ENCODE measurements around the gene PSMA5.

Gene PSMA5

DNA sequence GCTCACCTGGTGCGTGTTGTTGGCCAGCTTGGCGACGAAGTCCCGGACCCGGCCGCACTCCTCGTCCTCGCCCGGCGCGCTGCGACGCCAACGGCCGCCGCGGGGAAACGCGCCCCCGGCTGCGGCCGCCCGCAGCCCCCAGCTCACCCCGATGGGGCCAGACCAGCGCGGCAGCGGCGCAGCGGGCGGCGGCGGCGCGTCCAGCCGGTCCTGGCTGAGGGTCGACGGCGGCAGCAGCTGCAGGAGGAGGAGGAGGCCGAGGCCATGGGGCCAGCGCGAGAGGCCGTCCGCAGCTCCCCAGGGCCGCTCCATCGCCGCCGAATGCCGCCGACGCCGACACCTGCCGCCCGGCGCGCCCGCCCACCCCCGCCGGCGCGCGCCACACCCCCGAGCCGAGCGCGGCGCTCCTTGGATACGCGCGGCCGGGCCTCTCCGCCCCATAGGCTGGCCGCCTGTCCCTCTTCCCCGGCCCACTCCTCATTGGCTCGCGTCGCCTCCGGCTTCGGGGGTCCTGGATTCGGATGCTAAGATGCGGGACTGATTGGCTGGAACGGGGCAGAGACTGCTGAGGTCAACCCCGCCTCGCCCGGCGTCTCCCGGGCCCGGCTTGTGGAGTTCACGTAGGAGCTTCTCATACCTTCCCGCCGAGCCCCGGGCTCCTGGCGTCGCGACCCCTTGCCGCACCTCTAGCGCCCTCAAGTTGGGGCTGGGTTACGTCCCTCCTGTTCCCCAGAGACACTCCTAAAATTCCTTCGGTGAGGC, 28.5 kb downstream of the PSMA5 start, which contains the start of gene SORT1 (continued):
- TF ChIP-seq, protein P1, sequence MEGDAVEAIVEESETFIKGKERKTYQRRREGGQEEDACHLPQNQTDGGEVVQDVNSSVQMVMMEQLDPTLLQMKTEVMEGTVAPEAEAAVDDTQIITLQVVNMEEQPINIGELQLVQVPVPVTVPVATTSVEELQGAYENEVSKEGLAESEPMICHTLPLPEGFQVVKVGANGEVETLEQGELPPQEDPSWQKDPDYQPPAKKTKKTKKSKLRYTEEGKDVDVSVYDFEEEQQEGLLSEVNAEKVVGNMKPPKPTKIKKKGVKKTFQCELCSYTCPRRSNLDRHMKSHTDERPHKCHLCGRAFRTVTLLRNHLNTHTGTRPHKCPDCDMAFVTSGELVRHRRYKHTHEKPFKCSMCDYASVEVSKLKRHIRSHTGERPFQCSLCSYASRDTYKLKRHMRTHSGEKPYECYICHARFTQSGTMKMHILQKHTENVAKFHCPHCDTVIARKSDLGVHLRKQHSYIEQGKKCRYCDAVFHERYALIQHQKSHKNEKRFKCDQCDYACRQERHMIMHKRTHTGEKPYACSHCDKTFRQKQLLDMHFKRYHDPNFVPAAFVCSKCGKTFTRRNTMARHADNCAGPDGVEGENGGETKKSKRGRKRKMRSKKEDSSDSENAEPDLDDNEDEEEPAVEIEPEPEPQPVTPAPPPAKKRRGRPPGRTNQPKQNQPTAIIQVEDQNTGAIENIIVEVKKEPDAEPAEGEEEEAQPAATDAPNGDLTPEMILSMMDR (tag by site-specific recombination; IDR thresholded peaks at IDR 0.05), result 0 out of 2 replicates have a peak, but pooled peaks have one; percentile 15
- TF ChIP-seq ZNF302 (tag by site-specific recombination; IDR thresholded peaks at IDR 0.05; ENCODE audit: low read depth) (no peak), ZNF529 (tag by site-specific recombination; IDR thresholded peaks at IDR 0.05; ENCODE audit: insufficient replicate concordance) (no peak), OVOL3 (tag by site-specific recombination; IDR thresholded peaks at IDR 0.05) (no peak), ZNF274 (IDR thresholded peaks at IDR 0.05; ENCODE audit: low read length) (no peak), ZNF274 (tag by site-specific recombination; IDR thresholded peaks at IDR 0.05; ENCODE audit: borderline replicate concordance) (no peak), ZSCAN30 (tag by site-specific recombination; IDR thresholded peaks at IDR 0.05) (peak; percentile 68; the same call in 1 of the 2 replicates), ZFP69B (tag by site-specific recombination; IDR thresholded peaks at IDR 0.05) (no peak), SP2 (tag by site-specific recombination; IDR thresholded peaks at IDR 0.05) (peak; percentile 97), ZNF544 (tag by site-specific recombination; IDR thresholded peaks at IDR 0.05) (no peak), ZNF341 (tag by site-specific recombination; IDR thresholded peaks at IDR 0.05; ENCODE audit: low read depth) (no peak), ZBTB48 (tag by site-specific recombination; IDR thresholded peaks at IDR 0.05) (peak; percentile 76; the same call in 1 of the 2 replicates), HOXC10 (CRISPR knock-in tag; IDR thresholded peaks at IDR 0.05) (no peak), ZBTB8A (tag by site-specific recombination; IDR thresholded peaks at IDR 0.05) (no peak), ZNF10 (tag by site-specific recombination; IDR thresholded peaks at IDR 0.05) (no peak), FEZF1 (tag by site-specific recombination; IDR thresholded peaks at IDR 0.05) (no peak), ZNF776 (tag by site-specific recombination; IDR thresholded peaks at IDR 0.05; ENCODE audit: borderline replicate concordance) (no peak)
- TF ChIP-seq, protein P2, sequence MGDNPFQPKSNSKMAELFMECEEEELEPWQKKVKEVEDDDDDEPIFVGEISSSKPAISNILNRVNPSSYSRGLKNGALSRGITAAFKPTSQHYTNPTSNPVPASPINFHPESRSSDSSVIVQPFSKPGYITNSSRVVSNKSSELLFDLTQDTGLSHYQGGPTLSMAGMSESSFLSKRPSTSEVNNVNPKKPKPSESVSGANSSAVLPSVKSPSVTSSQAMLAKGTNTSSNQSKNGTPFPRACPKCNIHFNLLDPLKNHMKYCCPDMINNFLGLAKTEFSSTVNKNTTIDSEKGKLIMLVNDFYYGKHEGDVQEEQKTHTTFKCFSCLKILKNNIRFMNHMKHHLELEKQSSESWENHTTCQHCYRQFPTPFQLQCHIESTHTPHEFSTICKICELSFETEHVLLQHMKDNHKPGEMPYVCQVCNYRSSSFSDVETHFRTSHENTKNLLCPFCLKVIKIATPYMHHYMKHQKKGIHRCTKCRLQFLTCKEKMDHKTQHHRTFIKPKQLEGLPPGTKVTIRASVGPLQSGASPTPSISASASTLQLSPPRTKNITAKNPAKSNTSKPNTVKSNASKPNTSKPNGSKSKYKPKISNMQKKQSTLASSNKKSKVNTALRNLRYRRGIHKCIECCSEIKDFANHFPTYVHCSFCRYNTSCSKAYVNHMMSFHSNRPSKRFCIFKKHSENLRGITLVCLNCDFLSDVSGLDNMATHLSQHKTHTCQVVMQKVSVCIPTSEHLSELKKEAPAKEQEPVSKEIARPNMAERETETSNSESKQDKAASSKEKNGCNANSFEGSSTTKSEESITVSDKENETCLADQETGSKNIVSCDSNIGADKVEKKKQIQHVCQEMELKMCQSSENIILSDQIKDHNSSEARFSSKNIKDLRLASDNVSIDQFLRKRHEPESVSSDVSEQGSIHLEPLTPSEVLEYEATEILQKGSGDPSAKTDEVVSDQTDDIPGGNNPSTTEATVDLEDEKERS (tag by site-specific recombination; IDR thresholded peaks at IDR 0.05), result no peak
- TF ChIP-seq, protein P3, sequence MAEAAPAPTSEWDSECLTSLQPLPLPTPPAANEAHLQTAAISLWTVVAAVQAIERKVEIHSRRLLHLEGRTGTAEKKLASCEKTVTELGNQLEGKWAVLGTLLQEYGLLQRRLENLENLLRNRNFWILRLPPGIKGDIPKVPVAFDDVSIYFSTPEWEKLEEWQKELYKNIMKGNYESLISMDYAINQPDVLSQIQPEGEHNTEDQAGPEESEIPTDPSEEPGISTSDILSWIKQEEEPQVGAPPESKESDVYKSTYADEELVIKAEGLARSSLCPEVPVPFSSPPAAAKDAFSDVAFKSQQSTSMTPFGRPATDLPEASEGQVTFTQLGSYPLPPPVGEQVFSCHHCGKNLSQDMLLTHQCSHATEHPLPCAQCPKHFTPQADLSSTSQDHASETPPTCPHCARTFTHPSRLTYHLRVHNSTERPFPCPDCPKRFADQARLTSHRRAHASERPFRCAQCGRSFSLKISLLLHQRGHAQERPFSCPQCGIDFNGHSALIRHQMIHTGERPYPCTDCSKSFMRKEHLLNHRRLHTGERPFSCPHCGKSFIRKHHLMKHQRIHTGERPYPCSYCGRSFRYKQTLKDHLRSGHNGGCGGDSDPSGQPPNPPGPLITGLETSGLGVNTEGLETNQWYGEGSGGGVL (tag by site-specific recombination; IDR thresholded peaks at IDR 0.05), result no peak
- TF ChIP-seq, protein P4, sequence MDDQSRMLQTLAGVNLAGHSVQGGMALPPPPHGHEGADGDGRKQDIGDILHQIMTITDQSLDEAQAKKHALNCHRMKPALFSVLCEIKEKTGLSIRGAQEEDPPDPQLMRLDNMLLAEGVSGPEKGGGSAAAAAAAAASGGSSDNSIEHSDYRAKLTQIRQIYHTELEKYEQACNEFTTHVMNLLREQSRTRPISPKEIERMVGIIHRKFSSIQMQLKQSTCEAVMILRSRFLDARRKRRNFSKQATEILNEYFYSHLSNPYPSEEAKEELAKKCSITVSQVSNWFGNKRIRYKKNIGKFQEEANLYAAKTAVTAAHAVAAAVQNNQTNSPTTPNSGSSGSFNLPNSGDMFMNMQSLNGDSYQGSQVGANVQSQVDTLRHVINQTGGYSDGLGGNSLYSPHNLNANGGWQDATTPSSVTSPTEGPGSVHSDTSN (CRISPR knock-in tag; IDR thresholded peaks at IDR 0.05), result peak; percentile 97
- TF ChIP-seq, protein P5, sequence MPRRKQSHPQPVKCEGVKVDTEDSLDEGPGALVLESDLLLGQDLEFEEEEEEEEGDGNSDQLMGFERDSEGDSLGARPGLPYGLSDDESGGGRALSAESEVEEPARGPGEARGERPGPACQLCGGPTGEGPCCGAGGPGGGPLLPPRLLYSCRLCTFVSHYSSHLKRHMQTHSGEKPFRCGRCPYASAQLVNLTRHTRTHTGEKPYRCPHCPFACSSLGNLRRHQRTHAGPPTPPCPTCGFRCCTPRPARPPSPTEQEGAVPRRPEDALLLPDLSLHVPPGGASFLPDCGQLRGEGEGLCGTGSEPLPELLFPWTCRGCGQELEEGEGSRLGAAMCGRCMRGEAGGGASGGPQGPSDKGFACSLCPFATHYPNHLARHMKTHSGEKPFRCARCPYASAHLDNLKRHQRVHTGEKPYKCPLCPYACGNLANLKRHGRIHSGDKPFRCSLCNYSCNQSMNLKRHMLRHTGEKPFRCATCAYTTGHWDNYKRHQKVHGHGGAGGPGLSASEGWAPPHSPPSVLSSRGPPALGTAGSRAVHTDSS (tag by site-specific recombination; IDR thresholded peaks at IDR 0.05), result no peak
- TF ChIP-seq, protein P6, sequence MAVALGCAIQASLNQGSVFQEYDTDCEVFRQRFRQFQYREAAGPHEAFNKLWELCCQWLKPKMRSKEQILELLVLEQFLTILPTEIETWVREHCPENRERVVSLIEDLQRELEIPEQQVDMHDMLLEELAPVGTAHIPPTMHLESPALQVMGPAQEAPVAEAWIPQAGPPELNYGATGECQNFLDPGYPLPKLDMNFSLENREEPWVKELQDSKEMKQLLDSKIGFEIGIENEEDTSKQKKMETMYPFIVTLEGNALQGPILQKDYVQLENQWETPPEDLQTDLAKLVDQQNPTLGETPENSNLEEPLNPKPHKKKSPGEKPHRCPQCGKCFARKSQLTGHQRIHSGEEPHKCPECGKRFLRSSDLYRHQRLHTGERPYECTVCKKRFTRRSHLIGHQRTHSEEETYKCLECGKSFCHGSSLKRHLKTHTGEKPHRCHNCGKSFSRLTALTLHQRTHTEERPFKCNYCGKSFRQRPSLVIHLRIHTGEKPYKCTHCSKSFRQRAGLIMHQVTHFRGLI (tag by site-specific recombination; IDR thresholded peaks at IDR 0.05), result no peak
- TF ChIP-seq, protein P7, sequence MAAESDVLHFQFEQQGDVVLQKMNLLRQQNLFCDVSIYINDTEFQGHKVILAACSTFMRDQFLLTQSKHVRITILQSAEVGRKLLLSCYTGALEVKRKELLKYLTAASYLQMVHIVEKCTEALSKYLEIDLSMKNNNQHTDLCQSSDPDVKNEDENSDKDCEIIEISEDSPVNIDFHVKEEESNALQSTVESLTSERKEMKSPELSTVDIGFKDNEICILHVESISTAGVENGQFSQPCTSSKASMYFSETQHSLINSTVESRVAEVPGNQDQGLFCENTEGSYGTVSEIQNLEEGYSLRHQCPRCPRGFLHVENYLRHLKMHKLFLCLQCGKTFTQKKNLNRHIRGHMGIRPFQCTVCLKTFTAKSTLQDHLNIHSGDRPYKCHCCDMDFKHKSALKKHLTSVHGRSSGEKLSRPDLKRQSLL (tag by site-specific recombination; IDR thresholded peaks at IDR 0.05), result no peak; the same call in 1 of the 2 replicates
- TF ChIP-seq, protein P8, sequence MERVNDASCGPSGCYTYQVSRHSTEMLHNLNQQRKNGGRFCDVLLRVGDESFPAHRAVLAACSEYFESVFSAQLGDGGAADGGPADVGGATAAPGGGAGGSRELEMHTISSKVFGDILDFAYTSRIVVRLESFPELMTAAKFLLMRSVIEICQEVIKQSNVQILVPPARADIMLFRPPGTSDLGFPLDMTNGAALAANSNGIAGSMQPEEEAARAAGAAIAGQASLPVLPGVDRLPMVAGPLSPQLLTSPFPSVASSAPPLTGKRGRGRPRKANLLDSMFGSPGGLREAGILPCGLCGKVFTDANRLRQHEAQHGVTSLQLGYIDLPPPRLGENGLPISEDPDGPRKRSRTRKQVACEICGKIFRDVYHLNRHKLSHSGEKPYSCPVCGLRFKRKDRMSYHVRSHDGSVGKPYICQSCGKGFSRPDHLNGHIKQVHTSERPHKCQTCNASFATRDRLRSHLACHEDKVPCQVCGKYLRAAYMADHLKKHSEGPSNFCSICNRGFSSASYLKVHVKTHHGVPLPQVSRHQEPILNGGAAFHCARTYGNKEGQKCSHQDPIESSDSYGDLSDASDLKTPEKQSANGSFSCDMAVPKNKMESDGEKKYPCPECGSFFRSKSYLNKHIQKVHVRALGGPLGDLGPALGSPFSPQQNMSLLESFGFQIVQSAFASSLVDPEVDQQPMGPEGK (tag by site-specific recombination; IDR thresholded peaks at IDR 0.05), result peak; percentile 61; the same call in 1 of the 2 replicates

Data from HEK293 (cell line).